ENCODE measurements around the gene ARHGAP6.

The ARHGAP6 gene

GRCh38 chrX:11665168-11666111 lies at the start of gene ARHGAP6:
TSS of gene ARHGAP6 (minus strand) at chrX:11665920. CDS start at chrX:11664828, 1,092 bp downstream.
- peak; percentile 42 for DNase-seq

GRCh38 chrX:11704725-11705495 lies 39.2 kb upstream of the ARHGAP6 start:
- peak; percentile 21 for DNase-seq

GRCh38 chrX:11703855-11704254 lies 38.1 kb upstream of the ARHGAP6 start:
- no peak for DNase-seq

- DNase-seq: no peak
Observed at GRCh38 chrX:11702965-11703631, 37.4 kb upstream of the ARHGAP6 start.

GRCh38 chrX:11702420-11702819 lies 36.7 kb upstream of the ARHGAP6 start:
- DNase-seq: no peak

- no peak for DNase-seq
Observed at GRCh38 chrX:11698702-11699101, 33.0 kb upstream of the ARHGAP6 start.

- no peak for DNase-seq
Observed at GRCh38 chrX:11688201-11688600, 22.5 kb upstream of the ARHGAP6 start.

GRCh38 chrX:11687157-11687556 lies 21.4 kb upstream of the ARHGAP6 start:
- DNase-seq: no peak

GRCh38 chrX:11683057-11683456 lies 17.3 kb upstream of the ARHGAP6 start:
- DNase-seq: no peak

- DNase-seq: no peak
Observed at GRCh38 chrX:11678158-11678557, 12.4 kb upstream of the ARHGAP6 start.

- DNase-seq: peak; percentile 50
Observed at GRCh38 chrX:11672213-11672612, 6.5 kb upstream of the ARHGAP6 start.

GRCh38 chrX:11670316-11670715 lies 4.6 kb upstream of the ARHGAP6 start:
- DNase-seq: no peak

- no peak for DNase-seq
Observed at GRCh38 chrX:11666952-11667685, 1.4 kb upstream of the ARHGAP6 start.

GRCh38 chrX:11666164-11666563 lies 444 bp upstream of the ARHGAP6 start:
- DNase-seq: no peak

GRCh38 chrX:11664211-11665167 lies 1.2 kb downstream of the ARHGAP6 start:
- no peak for DNase-seq

- DNase-seq: no peak
Observed at GRCh38 chrX:11663875-11664210, 1.9 kb downstream of the ARHGAP6 start.

GRCh38 chrX:11655282-11656015 lies 10.3 kb downstream of the ARHGAP6 start:
- DNase-seq: no peak

- DNase-seq: peak; percentile 15
Observed at GRCh38 chrX:11648705-11649519, 16.8 kb downstream of the ARHGAP6 start.

- no peak for DNase-seq
Observed at GRCh38 chrX:11647138-11647537, 18.6 kb downstream of the ARHGAP6 start.

Data from fibroblast of upper back skin (primary cell).